Activated B cell treated with CpG ODN at 0.5 μM for 24 hours (primary cell): ENCODE measurements around the gene AGPAT1. TPM values are rescaled to one million over a fixed set of nuclear protein-coding genes. Genes with fewer than 3 reads are reported as not detected.

ENCODE experiments used
- ATAC-seq: fragments of 200-7000 bp; cut with Tn5 transposase; one replicate; pipeline ENCODE4 v1.10.0; 2021; ENCODE audit warnings: low read depth, mild to moderate bottlenecking, moderate library complexity
- CTCF ChIA-PET: fragments of 350-600 bp; sonication (Branson Sonifier 250); formaldehyde crosslinking; loops from one replicate; lab custom pipeline; 2021; ENCODE audit warnings: antibody characterized with exemption; lab: Charles Lee
- POLR2A ChIA-PET: fragments of 350-600 bp; sonication (Branson Sonifier 250); formaldehyde crosslinking; loops from one replicate; lab custom pipeline; 2021; ENCODE audit warnings: antibody characterized with exemption; lab: Charles Lee
- DNase-seq: peaks from one replicate; pipeline ENCODE4 v3.0.0; 2022
- H3K27ac Mint-ChIP-seq: one replicate; pipeline ENCODE4 v1.8.0; 2020; ENCODE audit warnings: mixed read lengths
- H3K27me3 Mint-ChIP-seq: one replicate; pipeline ENCODE4 v1.8.0; 2021; ENCODE audit warnings: mixed read lengths
- H3K36me3 Mint-ChIP-seq: one replicate; pipeline ENCODE4 v1.8.0; 2021; ENCODE audit warnings: low read depth, mixed read lengths
- H3K4me1 Mint-ChIP-seq: one replicate; pipeline ENCODE4 v1.8.0; 2021; ENCODE audit warnings: mixed read lengths
- H3K4me3 Mint-ChIP-seq: one replicate; pipeline ENCODE4 v1.8.0; 2020; ENCODE audit warnings: mild to moderate bottlenecking, mixed read lengths
- H3K9me3 Mint-ChIP-seq: one replicate; pipeline ENCODE4 v1.8.0; 2020; ENCODE audit warnings: mixed read lengths
- CTCF ChIP-seq: fragments of 200-600 bp; IDR thresholded peaks from one replicate; pipeline ENCODE4 v1.8.0; 2022; ENCODE audit warnings: antibody characterized with exemption, mild to moderate bottlenecking
- intact Hi-C: fragments of 100-400 bp; cut with micrococcal nuclease; formaldehyde crosslinking; loops from one replicate; pipeline ENCODE4 v1.15.1; 2024
- total RNA-seq: library from RNA; stranded (reverse); gene quantifications from 2 replicates; pipeline ENCODE4 v1.2.3, GENCODE V29; 2022

The AGPAT1 gene
- total RNA-seq = 26.4 and 27.0 TPM in 2 replicates

- TF ChIP-seq CTCF = no peak
- ChIA-PET POLR2A (interaction anchor here (0.6 to 5.0 kb wide), 7 partner anchors 10 to 669 kb away, joined by 3 to 102 read pairs (median 5); partner anchors contain the start of genes ATF6B, GPSM3, NELFE and PBX2), CTCF (no interaction called here)
- ATAC-seq (peak; percentile 50), DNase-seq (peak; percentile 92)
- Mint-ChIP-seq H3K4me3 (peak within 1 kb of the TSS; percentile 96), H3K4me1 (peaks cover 54% of the 10 kb centered on the region), H3K9me3 (no peaks in the 10 kb centered on the region), H3K36me3 (peaks cover 33% of the 10 kb centered on the region), H3K27me3 (no peaks in the 10 kb centered on the region), H3K27ac (peak within 1 kb of the TSS; percentile 99)
- intact Hi-C loops = loop anchor here (1.0 to 10.0 kb wide), 6 partner anchors 22 to 1559 kb away; partner anchors contain the start of genes C6orf47, CSNK2B, GPANK1 and HSD17B8
Measured at GRCh38 chr6:32175711-32176475, at the start of gene AGPAT1. TSS of gene AGPAT1 (minus strand) at chr6:32176084. CDS start at chr6:32171496, 4,588 bp downstream.

DNA sequence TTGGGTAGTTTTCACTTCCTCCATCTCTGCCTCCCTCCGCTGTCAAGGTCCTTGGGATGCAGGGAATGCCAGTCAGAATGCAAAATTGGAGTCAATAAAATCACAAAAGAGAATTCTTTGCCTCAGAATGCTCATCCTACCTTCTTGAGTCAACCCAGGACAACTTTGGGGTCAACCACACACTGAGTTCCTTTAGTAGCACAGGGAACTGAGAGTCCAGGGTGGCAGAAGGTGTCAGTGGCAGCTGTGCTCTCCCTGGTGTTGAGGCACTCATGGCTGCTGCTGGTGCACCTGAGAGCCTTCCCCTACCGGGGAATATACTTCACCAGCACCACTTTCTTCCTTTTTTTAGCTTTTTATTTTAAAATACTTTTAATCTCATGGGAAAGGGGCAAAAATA is 48.8 kb upstream of the AGPAT1 start:
- TF ChIP-seq CTCF = no peak
- ATAC-seq (peak; percentile 83), DNase-seq (no peak)
- no peaks in the 10 kb centered on the region for H3K9me3 Mint-ChIP-seq
- H3K36me3 Mint-ChIP-seq = no peaks in the 10 kb centered on the region
- peak overlapping the region; percentile 2 for H3K4me3 Mint-ChIP-seq
- POLR2A ChIA-PET = interaction anchor here (1.2 to 1.4 kb wide), 2 partner anchors 28 to 29 kb away, joined by 7 read pairs; no protein-coding TSS in a partner anchor
- no peaks in the 10 kb centered on the region for H3K27me3 Mint-ChIP-seq
- H3K27ac Mint-ChIP-seq = peak overlapping the region; percentile 83
- intact Hi-C loops = loop anchor here (2.0 kb wide), 1 partner anchor 28 kb away; no protein-coding TSS in a partner anchor
- peaks cover 75% of the 10 kb centered on the region for H3K4me1 Mint-ChIP-seq
- CTCF ChIA-PET = no interaction called here

- Mint-ChIP-seq H3K4me3 (peak within 1 kb of the TSS; percentile 2), H3K27ac (peak within 1 kb of the TSS; percentile 83), H3K4me1 (peaks cover 70% of the 10 kb centered on the region), H3K9me3 (no peaks in the 10 kb centered on the region), H3K27me3 (no peaks in the 10 kb centered on the region), H3K36me3 (no peaks in the 10 kb centered on the region)
- no peak for DNase-seq
- intact Hi-C loops = loop anchor here (2.0 kb wide), 1 partner anchor 27 kb away; no protein-coding TSS in a partner anchor
- ATAC-seq = no peak
- ChIA-PET POLR2A (interaction anchor here (0.7 kb wide), 1 partner anchor 33 kb away, joined by 4 read pairs; no protein-coding TSS in a partner anchor), CTCF (no interaction called here)
- no peak for TF ChIP-seq CTCF
Measured at GRCh38 chr6:32223258-32224235, 47.7 kb upstream of the AGPAT1 start, which contains the start of gene NOTCH4. TSS of gene NOTCH4 (minus strand) at chr6:32224067. CDS start at chr6:32223928, 139 bp downstream.

GRCh38 chr6:32222333-32223230 is 46.7 kb upstream of the AGPAT1 start:
- Mint-ChIP-seq H3K4me1 (peaks cover 63% of the 10 kb centered on the region), H3K9me3 (no peaks in the 10 kb centered on the region)
- no peak for TF ChIP-seq CTCF

More at GRCh38 chr6:32222333-32223230, 46.7 kb upstream of the AGPAT1 start:
- Mint-ChIP-seq H3K36me3 (no peaks in the 10 kb centered on the region), H3K27me3 (no peaks in the 10 kb centered on the region), H3K4me3 (no peak overlapping the region), H3K27ac (no peak overlapping the region)
- ChIA-PET CTCF (no interaction called here), POLR2A (no interaction called here)
- DNase-seq (no peak), ATAC-seq (no peak)
- intact Hi-C loops = no loop called here
